GM12875 (cell line): ENCODE measurements around the gene HDAC4.

Experiments used
- H3K4me3 ChIP-seq: one replicate; pipeline ENCODE4 v1.5.1; 2011; ENCODE audit warnings: low read depth, low read length, control low read depth
- CTCF ChIP-seq: IDR thresholded peaks from 2 replicates; pipeline ENCODE4 v1.5.1; 2011; ENCODE audit warnings: low read depth, mild to moderate bottlenecking, control low read depth, inconsistent platforms, low read length, moderate library complexity, borderline replicate concordance; ENCODE audit not compliant: insufficient read depth

The HDAC4 gene

GRCh38 chr2:239153806-239154591 lies 246.8 kb downstream of the HDAC4 start:
- H3K4me3 ChIP-seq: no peak overlapping the region
- no peak for TF ChIP-seq CTCF

GRCh38 chr2:239152916-239153305 lies 247.9 kb downstream of the HDAC4 start:
- no peak for TF ChIP-seq CTCF
- H3K4me3 ChIP-seq: no peak overlapping the region

GRCh38 chr2:239152239-239152915 lies 248.4 kb downstream of the HDAC4 start:
- H3K4me3 ChIP-seq: no peak overlapping the region
- no peak for TF ChIP-seq CTCF

GRCh38 chr2:239151201-239152131 lies 249.4 kb downstream of the HDAC4 start:
- H3K4me3 ChIP-seq: no peak overlapping the region
- TF ChIP-seq CTCF: no peak

- no peak for TF ChIP-seq CTCF
Measured at GRCh38 chr2:239150125-239151011, 250.5 kb downstream of the HDAC4 start.

GRCh38 chr2:239149501-239149900 lies 251.3 kb downstream of the HDAC4 start:
- TF ChIP-seq CTCF: no peak
- no peak overlapping the region for H3K4me3 ChIP-seq

More at GRCh38 chr2:239150125-239151011, 250.5 kb downstream of the HDAC4 start:
- no peak overlapping the region for H3K4me3 ChIP-seq
